ENCODE measurements around the gene ATP11B.

ATP11B gene

DNA sequence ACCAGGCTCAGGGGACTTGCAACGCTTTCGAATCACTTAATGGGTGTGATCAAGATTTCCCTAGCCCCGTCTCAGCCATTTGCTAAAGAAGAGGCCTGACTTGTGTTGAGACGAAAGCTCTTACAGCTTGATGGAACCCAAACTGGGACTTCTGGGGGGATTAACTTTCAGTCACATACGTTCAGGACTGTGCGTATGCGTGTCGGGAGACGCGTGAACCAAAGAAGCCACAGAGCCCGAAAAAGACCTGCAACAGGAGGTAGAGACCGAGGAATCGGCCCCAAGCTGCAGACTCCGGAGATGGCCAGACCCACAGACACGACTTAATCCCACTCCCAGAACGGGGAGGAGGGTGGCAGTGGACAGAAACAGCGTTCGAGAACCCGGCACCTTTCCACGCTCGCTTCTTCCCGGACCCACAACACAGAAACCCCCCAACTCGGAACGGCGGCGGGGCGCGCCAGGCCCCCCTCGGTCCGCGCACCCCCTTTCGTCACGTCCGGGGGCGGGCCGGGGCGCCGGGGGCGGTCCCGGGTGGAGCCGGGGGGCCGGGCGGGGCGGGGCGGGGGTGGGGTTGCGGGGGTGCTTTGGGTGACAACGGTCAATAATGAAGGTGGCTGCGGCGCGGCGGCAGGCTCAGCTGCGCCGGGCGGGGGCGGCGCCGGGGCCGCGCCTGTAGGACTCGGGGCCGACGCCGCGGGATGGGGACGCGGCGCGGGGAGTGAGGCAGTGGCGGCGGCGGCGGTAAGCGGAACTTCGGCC, at the start of gene ATP11B:
Gene ATP11B (plus strand): TSS at position 604 of the 762 bp plus-strand sequence. CDS start 256 bp downstream, outside the sequence.
- DNase-seq = peak; percentile 82

DNA sequence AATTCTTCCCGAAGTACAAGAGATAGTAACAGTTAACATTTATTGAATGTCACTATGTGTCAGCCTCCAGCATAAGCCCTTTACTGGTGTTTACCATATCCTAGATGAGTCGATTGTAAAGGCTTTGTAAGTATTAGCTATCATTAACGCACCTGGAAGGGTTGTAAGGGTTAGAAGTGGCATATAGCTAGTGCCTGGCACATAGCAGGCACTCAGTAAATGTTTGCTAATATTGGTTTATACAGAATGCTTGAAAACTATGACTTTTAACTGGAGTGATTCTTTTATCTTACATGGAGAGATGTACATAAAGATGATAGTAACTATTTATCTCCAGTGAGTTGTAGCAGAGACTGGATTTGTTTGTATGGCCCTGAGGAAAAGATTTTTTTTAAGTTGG, 46.3 kb upstream of the ATP11B start:
- no peak for DNase-seq

DNA sequence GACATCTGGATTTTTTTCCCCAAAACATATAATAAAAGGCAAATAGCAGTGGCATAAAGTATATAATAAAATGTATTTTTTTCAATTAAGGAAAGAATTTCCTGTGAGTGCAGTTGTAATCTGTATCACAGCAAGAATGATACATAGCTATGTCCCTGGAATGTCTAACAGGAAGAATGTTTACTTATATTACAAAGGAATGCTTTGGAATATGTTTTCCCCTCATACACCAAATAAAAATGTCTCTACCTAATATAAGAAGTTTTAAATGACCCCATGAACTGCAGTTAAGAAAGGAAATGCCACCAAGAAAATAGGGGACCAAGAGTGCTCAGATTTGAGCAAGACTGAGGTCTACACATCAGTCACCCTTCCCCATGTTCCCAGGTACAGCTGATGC, 38.0 kb upstream of the ATP11B start:
- DNase-seq = no peak

DNA sequence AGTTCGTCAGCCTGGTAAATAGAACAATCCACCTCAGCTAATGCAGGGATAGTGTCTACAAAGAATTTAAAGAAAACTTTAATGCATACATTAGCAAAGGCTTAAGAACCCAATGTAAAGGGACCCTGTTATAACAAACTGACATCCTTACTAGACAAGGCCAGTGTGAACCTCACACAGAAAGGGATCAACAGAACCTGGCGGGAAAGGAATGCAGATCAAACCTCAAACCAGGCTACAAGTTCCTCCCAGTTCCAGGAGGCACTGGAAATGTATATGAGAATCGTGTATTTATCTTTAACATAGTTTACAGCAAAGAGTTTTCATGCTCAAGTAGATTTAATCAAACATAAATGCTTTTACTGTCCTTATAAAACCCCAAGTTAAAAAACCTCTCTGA, 37.6 kb upstream of the ATP11B start:
- no peak for DNase-seq

DNA sequence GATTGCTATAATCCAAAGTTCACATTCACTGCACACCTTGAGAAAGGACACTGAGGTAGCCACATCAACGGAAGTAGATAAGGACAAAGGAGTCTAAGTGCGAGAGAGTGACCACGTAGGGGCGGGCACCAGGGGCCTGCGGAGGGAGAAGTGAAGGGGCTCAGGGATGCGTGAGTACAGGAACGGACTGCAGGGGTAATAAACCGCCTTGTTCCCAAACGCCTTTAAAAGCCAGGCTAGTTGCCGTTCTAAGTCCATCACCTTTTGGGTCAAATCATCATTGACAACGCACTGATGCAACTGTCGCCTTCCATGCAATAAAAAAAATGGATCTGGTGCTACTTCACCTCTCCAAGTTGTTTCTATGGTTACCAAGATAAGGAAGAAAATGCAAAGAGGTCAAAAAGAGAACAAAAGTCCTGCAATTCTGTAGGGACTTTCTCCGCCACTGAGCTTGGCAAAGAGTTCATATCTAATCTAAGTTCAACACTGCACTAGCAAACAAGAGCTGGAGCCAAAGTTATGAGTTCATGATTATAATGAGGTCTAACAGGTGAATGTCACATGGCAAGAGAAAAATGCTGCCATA, 32.6 kb upstream of the ATP11B start:
- DNase-seq = no peak

DNA sequence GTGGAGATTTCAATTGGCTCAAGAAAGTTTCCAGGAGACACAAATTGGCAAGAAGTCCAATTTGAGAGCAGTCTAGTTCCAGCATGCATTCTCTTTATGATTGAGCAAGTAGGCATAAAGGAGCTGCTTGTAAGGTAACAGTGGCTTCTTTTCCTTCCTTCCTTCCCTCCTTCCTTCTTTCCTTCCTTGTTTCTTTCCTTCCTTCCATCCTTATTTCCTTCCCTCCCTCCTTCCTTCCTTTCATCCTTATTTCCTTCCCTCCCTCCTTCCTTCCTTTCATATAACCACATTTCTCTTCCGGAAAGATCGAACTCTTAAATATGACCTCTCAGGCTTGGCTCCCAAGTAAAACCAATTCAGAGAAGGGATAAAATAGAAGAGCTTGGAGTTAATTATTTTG, 29.4 kb upstream of the ATP11B start:
- DNase-seq = no peak

DNA sequence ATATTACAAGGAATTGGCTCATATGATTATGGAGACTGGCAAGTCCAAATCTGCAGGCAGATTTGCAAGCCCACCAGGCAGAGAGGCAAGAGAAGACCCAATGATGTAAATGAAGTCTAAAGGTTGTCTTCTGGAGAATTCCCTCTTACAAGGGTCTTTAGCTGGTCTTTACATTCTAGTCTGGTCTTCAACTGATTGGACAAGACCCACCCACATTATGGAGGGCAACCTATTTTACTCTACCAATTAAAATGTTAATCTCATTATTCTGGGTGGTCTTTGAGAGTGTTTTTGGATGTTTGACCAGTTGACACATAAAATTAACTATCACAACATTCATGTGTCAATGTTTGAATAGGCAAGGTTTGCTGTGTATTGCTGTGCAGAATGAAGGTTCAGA, 28.0 kb upstream of the ATP11B start:
- no peak for DNase-seq

DNA sequence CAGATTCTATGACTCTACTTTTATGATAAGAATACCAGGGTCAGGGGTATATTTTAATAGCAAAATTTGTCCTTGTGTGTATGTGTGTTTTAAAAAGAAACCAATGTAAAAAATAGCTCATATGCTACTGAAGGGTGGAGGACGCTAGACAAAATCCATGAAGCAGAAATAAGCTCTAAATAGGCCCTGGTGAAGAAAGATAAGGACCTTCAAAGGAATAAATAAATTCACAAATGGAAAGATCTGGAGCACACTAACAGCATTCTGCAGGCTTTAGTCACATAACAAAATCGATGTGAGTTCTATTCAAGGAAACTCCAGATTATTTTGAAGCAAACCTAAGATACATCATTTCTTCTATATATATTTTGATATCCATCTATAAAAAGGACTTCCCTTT, 27.2 kb upstream of the ATP11B start:
- no peak for DNase-seq

DNA sequence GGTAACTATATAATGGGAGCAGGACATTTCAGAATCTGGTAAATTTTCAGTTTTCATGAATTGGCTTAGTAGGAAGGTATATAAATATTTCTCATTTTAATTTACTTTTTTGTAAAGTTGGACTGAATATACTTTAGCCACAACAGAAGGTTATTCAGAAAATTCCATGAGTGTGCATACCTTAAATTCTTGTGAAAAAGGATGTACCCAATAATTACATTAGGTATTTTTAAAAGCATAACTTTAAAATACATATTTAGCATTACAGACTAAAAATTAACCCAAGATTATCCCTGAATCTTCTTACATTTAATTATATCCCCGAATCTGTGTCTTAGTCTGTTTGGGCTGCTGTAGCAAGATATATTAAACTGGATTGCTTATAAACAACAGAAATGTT, 24.9 kb upstream of the ATP11B start:
- DNase-seq = no peak

DNA sequence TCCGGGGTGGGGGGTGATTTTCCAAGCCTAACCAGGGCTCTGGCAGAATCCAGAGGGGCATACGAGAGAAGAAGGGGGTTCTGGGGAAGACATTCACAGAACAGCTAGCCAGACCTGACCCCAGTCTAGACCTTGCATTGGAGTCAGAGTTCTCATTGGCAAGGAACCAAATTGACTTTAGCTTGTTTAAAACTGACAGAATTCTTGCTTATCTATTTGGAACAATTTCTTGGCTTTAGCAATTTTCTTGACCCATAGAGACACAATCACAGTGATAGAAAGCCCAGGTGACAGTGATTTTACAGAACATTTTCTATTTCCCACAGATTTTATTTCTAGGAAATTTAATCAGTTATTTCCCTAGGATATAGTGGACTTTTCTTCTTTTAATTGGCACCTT, 23.6 kb upstream of the ATP11B start:
- DNase-seq = no peak

DNA sequence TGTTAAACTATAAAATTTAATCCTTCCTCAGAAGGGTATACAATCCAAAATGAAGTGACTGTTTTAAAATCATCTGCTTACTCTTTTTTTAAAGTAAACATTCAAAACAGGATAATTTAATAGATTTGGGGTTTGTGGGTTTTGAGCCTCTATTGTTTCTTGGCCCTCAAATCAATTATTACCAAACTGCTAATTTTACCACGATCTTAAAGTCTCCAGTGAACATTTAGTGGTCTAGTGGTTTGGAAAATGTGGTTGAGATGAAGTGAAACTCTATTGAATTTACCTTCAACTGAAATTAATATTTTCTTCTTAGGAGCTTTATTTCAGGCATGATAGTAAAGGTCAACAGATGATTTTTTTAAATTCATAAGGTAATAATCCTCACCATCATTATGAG, 11.2 kb upstream of the ATP11B start:
- DNase-seq = no peak

DNA sequence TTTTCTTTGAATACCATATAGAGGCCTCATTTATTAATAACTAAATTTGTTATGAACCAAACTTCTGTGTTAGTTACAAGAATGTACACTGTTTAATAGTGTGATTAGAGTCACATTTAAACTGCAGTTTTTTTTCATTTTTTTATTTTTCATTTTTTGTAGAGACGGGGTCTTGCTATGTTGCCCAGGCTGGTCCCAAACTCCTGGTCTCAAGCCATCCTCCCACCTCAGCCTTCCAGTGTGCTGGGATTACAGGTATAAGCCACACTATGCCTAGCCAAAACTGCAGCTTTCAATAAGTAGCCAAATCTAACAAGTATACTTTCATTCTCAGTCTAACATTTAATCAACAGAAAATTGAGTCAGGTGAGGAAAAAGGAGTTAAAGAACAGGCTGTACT, 10.2 kb upstream of the ATP11B start:
- DNase-seq = no peak

DNA sequence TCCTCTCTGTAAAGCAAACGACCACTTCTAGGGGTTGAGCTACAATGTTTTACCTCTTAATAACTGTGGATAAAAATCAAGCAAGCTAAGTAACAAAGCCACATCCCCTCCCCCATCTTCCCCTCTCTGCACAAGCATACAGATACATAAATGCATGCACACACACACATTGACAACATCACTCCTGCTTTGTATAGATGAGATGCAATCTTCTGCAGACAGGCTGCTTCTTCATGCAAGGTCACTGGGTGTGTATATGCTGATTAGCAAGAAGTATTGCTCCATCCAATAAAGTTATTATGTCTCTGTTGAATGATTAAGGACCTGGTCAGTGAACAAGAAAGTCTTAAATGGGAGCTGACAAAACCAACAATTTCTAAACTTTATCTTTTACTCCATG, 8.8 kb upstream of the ATP11B start:
- DNase-seq = no peak

DNA sequence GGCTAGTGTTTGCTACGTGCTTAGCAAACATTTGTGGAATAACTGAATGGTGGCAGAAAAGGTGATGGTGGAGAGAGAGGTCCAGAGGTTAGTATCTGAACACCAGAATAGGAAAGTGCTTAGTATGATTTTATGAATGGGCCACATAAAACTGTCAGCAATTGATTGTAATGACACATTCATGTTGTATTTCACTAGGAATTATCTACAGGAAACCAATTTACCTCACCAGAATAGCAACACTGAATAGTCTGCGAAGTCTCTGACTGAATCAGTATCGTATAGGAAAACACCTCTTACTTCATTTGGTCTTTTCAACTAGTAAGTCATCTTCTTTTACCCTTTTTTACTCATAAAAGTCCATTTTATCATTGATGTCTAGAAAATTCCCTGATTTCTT, 8.2 kb upstream of the ATP11B start:
- no peak for DNase-seq

DNA sequence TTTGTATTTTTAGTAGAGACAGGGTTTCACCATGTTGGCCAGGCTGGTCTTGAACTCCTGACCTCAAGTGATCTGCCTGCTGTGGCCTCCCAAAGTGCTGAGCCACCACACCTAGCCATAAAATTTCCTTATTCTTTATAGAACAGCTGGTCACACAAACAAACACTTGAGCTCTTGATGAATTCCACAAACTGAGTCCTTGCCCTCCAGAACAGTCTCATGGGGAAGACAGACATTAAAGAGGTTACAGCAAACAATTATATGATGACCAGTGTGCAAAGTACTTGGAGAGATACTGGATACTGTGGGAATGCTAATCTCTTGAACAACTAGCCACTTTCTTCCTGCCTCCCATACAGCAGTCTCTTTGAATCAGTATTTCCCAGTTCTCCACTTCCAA, 7.5 kb upstream of the ATP11B start:
- peak; percentile 30 for DNase-seq

DNA sequence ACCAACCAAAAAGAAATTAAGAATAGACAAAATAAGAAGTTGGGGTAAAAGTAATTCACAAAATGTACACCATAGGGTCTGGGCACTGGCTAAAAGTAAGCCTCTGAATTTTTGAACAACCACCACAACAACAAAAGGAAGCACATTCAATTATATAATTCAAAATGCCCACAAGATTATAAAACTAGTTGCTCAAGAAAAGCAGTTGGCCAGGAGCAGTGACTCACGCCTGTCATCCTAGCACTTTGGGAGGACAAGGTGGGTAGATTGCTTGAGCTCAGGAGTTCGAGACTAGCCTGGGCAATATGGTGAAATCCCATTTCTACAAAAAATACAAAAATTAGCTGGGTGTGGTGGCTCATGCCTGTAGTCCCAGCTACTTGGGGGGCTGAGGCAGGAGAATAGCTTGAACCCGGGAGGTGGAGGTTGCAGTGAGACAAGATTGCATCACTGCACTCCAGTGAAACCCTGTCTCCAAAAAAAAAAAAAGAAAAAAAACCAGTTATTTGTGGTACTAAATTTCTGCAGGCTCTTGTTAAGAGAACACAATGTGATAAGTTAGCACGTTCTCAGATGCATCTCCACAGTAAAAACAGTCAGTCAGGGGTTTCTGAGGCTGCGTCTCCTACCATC, 6.6 kb upstream of the ATP11B start:
- no peak for DNase-seq

DNA sequence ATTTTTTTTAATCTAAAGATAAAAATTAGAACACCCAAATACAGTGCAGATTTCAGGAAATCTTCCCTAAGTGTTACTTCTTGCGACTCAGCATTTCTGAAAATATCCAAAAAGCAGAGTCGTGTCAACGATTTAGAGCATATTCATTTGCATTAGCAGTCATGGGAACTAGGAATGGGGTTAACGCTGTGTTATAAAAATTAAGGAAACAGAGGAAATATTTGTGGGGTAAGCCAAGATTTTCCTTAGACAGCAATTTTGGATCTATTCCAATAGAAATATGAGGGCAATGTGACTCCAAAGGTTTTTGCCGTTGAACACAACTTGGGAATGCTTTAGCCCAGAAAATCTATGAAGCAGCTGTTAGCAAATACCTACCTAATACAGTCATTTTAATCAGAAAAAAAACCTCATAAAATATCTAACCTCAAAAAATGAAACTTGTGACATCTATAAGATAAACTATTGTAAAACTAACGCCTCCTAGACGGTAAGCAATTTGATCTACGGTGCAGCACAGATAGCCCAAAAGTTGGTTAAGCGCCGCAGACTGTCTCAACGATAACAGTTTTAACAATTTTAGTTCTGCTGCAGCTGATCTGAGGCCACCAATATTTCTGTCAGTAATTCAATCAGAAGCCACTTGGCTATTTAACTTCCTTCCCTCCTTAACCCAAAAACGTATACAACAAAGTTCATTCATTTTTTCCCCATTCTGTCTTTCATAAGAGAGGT, 5.8 kb upstream of the ATP11B start:
- no peak for DNase-seq

DNA sequence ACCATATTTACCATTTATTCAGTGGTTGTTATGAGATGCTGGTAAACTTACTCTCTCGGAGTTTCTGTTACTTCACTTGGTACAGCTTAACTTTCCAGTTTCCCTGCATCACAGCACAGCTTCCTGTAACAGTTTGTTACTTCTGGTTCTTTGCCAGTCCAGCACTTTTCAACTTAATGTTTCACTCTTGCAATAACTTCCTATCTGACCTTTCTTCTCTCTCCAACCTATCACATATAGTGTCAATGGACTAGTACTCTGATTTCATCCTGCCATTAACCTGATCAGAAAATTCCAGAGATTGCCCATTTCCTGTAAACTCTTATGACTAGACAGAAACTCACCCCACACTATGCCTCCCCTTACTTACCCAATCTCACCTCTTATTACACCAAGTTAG, 3.9 kb upstream of the ATP11B start:
- no peak for DNase-seq

DNA sequence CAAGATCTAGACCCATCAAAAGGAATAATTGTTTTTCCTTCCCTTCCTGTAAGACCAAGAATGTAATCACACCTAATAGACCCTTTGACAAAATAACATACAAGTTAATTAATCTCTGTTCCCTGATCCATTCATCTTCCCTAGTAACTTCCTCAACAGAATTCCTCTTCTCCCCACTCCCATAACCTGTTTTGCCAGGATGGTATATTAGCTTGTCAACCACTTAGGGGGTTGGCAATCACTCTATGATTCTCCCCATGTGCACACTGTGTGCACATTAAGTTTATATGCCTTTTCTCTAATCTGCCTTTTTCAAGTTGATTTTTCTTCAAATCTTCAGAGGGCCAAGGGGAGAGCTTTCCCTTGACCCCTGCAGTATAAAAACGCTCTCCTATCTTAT, 2.7 kb upstream of the ATP11B start:
- no peak for DNase-seq

DNA sequence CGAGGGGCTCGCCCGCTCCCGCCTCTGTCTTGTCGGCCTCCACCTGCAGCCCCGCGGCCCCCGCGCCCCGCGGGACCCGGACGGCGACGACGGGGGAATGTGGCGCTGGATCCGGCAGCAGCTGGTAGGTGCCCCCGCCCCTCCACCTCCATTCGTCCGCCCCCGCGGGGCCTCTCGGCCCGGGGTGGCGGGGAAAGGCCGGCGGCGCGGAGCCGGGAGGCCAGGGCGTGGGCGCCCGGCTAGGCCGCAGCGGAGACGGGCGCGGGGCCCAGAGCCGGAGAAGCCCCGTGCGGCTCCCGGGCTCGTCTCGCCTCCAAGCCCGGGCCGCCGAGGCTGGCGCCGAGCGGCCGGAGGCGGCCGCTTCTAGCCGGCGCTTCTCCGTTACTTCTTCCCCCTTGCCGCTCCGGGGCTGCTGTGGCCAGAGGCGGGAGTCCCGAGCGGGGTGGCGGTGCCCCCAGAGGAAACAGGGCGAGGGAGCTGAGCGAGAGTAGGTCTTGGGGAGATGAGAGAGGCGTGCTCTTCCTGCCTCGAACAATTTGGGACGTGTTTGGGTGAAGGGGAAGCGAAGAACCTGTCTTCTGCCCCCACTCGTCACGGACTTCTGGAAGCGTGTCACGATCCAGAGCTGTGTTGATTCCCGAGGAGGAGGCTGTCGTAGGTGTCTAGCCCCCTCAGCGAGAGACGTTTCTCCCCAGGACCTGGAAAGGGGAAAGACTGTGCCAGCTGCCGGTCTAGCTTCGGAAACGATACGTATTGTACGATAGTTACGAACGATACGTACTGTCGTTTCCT, 555 bp downstream of the ATP11B start:
- peak; percentile 76 for DNase-seq

DNA sequence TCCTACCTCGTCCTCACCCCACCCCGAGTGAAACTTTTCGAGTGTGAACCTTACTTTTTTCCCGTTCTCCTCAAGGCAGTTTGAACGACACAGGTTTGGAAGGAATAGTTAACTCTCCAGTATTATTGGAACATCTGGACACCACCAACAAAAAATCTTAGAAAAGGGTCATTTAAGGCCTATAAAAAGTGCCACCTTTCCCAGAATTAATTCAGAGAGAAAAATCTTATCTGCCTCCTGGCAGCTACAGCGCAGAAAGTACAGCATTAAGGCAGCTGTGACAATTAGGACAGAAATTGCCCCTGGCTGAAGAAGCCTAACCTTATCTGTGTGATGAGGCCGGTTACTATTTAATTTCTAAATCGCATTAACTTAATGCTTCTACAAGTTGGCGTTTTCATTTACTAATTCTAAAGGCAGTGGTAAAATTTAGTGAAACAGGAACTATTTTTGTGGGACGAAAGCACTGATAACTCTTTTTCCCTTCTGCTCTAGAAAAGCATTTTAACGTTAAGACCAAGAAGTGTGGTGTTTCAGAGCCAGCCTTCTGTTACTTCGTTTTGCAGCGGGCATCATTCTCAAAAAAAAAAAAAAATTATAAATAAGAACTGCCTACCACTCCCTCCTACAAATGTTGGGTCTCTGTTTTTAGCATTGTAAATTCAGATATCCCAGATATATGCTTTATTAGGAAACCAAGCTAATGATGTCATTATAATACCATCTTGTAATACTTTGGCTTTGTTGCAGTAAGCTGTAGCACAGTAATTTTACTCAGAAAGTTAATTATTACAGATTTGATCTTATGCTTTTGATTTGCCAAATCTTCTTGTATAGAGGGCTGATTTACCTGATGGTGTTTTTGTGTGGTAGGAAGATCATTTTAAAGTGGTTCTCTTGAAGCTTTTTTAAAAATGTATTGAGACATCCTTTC, 1.4 kb downstream of the ATP11B start:
- DNase-seq = no peak

DNA sequence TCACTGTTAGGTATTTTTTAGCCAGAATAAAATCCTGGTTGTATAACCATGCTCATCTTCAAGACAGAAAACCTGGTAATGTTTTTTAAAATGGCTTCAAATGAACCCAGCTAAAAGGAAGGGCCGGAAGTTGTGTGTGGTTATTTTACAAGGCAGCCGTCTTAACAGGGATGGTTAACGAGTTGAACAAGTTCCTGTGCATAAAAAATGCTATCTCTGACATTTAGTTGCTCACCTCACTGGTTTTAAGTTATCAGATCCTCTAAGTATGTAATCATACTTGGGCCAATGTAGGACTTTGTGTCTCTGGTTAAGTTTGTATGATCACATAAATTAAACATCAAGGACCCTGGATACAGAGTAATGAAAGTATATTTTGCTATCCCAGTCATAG, 2.1 kb downstream of the ATP11B start:
- peak; percentile 11 for DNase-seq

All from DMS53 (cell line).